ENCODE results near the gene INTS2.
"Not testable (repeated sequence)": the region's sequence is repeated elsewhere in the genome, so short reads cannot be mapped to it uniquely, and the experiment has no call there.

Gene INTS2

DNA sequence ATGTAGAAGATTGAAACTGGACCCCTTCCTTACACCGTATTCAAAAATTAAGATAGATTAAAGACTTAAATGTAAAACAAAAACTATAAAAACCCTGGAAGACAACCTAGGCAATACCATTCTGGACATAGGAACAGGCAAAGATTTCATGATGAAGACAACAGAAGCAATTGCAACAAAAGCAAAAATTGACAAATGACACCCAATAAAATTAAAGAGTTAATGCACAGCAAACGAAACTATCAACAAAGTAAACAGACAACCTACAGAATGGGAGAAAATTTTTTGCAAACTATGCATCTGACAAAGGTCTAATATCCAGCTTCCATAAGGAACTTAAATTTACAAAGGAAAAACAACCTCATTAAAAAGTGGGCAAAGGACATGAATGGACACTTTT lies 101.6 kb downstream of the INTS2 start:
- DNase-seq: not testable (repeated sequence)

DNA sequence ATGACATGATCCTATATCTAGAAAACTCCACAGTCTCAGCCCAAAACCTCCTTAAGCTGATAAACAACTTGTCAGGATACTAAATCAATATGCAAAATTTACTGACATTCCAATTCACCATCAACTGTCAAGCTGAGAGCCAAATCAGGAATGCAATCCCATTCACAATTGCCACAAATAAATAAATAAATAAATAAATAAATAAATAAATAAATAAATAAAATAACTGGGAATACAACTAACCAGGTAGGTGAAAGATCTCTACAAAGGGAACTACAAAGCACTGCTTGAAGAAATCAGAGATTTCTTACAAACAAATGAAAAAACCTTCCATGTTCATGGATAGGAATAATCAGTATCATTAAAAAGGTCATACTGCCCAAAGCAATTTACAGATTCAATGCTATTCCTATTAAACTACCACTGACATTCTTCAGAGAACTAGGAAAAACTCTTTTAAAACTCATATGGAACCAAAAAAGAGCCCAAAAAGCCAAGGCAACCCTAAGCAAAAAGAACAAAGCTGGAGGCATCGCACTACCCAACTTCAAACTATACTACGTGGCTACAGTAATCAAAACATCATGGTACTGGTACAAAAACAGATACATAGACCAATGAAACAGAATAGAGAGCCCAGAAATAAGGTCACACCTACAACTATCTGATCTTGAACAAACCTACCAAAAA lies 102.2 kb downstream of the INTS2 start:
- no peak for DNase-seq

DNA sequence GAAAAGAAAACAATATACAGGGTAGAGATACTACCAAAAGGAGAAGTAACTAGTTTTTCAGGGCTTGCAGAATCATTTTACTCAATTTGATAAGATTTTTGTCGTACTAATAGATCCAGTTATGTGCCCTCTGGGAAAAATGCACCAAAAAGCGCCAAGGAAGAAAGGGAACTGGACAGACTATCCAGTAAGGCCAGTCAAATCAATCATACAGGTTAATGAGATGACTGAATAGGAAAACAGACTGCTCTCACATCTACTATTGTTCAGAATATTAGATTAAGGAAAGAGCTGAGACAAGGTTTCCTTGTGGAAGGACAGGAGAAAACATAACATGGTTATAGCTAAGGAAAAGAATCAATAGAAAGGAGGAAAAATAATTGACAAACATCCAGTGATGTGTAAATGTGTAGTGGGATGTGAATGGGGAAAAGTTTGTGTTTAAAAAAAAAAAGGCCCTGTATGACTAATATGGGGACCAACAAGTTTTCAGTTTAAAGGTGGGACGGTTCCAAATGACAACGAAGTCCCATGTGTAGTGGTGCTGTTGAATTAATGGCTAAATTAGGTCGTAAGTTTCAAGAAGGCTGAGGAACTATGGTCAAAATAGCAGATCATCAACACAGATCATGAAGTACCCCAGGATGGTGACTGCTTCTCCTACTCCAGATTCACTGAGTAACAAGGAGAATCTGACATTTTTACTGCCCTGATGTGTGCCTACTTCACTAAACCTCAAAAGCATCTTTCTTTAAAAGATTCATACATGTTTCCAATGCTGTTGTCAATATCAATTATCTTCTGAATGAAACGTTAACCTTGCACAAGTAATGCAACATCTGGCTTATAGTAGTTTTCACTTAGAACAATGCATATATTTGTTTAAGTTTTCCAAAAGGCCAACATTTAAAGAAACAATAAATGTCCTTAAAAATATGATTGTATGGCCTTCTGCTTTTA lies 105.2 kb downstream of the INTS2 start:
- no peak for DNase-seq

DNA sequence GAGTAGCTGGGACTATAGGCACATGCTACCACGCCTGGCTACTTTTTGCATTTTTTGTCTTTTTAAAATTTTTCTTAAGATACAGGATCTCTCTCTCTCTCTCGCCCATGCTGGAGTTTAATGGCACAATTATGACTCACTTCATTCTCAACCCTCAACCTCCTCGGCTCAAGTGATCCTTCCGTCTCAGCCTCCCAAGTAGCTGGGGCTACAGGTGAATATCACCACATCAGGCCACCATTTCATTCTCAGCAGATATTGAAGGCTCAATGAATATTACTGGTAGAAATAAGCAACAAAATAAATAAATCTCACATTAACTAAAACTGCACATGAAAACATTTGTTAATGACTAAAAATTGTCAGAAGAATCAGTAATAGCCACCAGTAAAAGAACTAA lies 106.1 kb downstream of the INTS2 start:
- no peak for DNase-seq

DNA sequence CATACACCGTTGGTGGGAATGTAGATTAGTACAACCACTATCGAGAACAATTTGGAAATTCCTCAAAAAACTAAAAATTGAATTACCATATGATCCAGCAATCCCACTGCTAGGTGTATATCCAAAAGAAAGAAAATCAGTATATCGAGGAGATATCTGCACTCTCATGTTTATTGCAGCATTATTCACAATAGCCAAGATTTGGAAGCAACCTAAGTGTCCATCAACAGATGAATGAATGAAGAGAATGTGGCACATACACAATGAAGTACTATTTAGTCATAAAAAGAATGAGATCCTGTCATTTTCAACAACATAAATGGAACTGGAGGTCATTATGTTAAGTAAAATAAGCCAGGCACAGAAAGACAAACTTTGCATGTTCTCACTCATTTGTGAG lies 108.5 kb downstream of the INTS2 start:
- not testable (repeated sequence) for DNase-seq

DNA sequence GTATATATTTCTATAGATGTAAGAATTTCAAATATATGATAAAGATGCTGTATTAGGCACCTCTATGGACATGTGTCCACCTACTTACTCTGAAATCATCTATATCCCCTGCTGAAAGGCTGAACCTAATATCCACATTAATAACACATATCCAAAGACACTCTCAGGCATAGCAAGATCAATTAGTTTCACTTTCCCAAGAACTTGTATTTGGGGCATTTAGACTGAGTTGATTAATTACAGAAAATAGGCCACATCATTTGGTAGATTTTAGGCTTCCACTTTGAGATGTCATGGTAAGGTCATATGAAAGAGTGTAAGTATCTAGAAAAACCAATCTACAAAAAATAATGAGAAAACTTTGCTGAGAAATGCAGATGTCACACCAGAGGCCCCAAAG lies 109.6 kb downstream of the INTS2 start:
- DNase-seq: no peak

DNA sequence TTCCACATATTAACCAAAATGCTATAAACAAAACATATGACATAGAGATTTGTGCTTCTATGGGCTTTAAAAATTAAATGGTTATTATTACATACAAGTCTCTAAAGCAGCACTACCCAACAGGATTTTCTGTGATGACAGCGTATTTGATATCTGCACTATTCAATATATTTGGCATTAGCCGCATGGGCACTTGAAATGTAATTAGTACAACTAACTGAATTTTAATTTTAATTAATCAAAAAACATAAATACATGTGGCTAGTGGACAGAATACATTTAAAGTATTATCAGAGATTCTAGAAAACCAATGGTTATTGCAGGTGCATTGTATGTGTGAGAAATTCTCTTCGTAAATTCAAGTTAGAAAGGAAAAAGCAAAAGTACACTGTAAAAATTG lies 110.3 kb downstream of the INTS2 start:
- no peak for DNase-seq

DNA sequence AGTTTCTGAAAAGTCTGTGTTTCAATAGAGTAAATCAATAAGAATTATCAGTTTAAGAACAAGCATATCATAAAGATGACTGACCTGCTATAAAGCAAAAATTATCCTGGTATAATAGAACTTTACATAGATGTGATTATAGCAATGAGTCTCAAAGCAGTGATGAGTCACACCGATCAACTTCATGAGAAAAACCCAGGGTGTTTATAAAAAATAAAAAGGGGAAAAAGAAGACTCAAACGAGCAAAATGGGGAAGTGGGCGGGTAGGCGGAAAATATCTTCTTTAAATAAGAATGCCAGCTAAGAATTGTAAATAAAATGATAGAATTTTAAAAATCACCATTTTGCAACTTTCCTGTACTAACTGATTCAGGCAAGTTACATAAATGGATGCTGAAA lies 111.2 kb downstream of the INTS2 start:
- DNase-seq: no peak

DNA sequence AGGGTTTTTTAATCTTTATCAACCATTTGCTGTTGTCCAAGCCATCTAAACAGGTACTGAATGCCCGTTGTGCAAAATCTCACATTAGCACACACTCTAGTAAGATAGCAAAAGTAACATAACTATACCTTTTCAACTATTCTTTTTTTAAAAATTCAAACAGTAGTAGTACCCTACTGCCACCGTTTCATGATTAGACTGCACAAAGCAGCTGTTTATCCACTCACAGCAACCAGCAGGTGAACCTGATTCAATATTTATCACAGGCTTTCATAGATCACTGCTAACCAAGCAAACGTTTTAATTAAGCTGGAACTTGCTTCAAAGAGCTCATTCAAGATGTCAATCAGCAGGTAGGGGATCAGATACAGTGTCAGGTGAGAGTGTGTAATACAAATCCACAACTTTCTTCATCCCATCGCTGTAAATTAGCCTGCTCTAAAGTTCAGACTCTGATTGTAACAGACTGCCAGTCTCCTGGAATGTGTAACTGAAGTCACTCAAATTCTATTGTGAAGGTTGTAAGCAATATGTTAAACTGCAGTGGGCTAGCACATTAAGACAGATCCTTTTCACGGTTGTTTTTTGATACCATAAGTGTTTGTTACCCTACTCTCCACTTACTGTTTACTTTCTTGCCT lies 111.8 kb downstream of the INTS2 start:
- DNase-seq: no peak

Data from anterior cingulate cortex (tissue), 58 donors.